Uterine smooth muscle cell (primary cell): ENCODE results near the gene TRNT1. TPM values are rescaled to one million over a fixed set of nuclear protein-coding genes. Genes with fewer than 3 reads are reported as not detected.

Experiments used
- total RNA-seq: library from RNA; depleted of rRNA; stranded (reverse); fragments of >200 nt; gene quantifications from 2 replicates; pipeline ENCODE4 v1.2.3, GENCODE V29; 2014

TRNT1 gene
- total RNA-seq = 28.1 and 32.9 TPM in 2 replicates

GRCh38 chr3:3126477-3127431 is at the start of gene TRNT1:
TRNT1 (plus strand) TSS chr3:3126940; CDS start chr3:3129041, 2,101 bp downstream.

GRCh38 chr3:3110299-3110630 is 16.5 kb upstream of the TRNT1 start, which contains the start of gene IL5RA:
IL5RA (minus strand) TSS chr3:3110374; CDS start chr3:3104984, 5,390 bp downstream.

GRCh38 chr3:3179407-3180094 is 52.8 kb downstream of the TRNT1 start, which contains the start of gene CRBN:
CRBN (minus strand) TSS chr3:3179691; CDS start chr3:3179687, 4 bp downstream.

Other genes starting within 250 kb of the TRNT1 start
- gene IL5RA, start 16.6 kb upstream of the TRNT1 start, total RNA-seq = not detected in 2 replicates
- gene CRBN, start 52.8 kb downstream of the TRNT1 start, total RNA-seq = 80.2 and 106 TPM in 2 replicates